Inflammatory macrophage treated with lipopolysaccharide for 4 hours (primary cell): Measurements from ENCODE around the gene CD163.
A peak's percentile ranks its signal among the peaks of the same experiment; 100 is the strongest.
"Not testable (repeated sequence)": the region's sequence is repeated elsewhere in the genome, so short reads cannot be mapped to it uniquely, and the experiment has no call there.

Experiments used
- DNase-seq: peaks from one replicate; pipeline ENCODE4 v3.0.0-alpha.2; 2020

Gene CD163

DNA sequence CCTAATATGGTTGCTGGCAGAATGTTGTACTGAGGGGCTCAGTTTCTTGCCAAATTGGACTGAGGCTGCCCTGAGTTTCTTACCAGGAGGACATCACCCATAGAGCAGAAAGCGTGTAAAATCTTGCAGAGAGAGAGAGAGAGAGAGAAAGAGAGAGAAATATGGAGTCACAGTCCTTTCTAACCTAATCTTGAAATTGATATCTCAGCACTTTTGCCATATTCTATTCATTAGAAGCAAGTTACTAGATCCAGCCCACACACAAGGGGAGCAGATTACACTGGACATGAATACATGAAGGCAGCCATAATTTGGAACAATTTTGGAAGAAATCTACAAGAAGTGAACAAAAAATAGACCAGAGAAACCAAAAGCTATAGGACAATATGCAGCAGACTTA is 55.5 kb downstream of the CD163 start:
- DNase-seq, result no peak

DNA sequence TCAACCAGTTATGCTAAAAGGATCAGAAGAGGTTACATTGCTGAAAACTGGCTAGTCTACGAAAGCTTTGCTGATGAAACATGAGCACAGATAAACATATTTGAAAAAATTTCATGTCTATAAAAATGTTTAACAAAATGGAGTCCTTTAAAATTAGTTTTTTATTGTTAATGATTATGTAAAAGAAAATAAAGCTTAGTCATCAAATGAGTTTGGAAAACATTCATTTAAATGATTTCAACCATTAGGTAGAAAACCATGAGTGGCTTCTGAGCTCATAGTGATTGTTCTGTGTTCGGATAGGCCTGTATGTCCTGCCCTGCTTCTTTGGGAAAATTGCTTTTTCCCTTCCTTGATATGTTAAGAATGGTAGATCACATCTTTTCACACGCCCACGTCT is 59.0 kb downstream of the CD163 start:
- no peak for DNase-seq

DNA sequence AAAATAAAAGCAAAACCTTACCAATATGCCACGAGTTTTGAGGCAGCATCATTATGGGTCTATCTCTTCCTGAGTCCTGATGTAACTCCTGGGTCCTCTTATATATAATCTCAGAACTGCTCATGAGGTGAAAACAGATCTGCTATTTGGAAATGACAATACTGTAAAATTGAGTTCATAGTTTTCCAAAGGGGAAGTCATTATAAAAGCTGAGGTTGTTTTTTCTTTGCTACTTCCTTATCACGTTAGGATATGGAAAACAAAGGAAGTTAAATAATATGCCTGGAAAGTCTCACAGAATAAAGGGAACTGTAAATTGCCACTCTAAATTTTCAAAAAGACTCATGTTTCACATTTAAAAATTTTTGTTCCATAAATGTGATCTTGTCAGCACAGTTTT is 59.5 kb downstream of the CD163 start, which contains the start of gene CD163L1:
Gene CD163L1, minus strand, starts transcription at position 78 of the 400 bp plus-strand sequence. Its CDS starts 26 bp downstream, at position 52.
- DNase-seq, result peak; percentile 49

DNA sequence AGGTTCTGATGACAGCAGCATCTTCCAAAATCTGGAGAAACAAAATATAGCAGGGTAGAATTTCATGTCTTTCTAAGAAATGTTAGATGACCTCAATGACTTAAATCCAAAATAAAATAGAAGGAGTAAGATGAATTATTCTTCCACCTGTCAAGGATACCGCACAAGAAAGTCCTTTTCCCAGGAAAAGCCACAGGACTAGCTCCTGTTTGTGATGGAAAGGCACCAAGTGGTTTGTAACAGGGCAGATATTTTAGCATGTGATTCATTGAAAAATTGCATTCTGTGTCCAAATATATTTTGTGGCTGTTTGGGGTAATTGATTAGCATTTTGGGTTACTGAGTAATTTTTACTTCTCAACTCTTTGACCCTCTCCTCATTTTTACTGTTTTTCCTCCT is 62.4 kb downstream of the CD163 start:
- no peak for DNase-seq

DNA sequence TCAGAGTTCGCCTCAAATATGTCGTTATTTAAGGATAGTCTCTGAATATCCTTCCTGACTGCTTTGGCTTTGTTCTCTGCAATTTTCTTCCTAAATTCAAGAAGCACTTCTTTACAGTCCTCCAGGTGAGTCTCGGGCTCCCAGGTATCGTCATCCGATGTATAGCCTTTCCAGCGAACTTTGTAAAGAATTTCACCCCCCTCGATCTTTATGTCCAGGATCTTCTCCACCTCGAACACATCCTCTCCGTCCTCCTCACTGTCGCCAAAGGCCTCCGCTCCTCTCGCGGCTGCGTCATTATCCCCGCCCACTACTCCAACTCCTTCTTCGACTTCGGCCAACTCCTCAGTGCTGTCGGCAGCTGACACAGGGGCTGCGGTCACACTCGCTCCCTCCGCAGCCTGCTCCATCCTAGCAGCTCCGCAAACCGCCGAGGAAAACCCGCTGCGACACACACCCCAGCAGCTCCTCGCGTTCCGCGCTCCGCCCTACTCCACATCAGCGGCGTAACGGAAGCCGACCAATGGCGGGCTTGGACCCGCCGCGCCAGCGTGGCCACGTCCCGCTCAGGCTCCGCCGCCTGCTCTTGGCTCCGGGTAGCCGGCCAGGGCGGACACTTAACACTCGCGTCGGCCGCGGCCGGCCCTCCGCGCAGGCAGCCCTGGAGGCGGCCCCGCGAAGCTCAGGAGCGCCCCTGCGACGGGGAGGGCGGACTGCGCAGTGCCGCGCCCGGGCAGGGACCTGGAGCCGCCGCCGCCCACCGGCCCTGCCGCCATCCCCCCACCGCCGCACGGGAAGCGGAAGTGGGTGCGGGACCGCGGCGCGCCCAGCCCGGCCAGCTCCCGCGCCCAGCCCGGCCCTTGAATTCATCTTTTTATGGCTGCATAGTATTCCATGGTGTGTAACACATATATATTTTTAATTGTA is 63.7 kb downstream of the CD163 start:
- peak; percentile 73 for DNase-seq

DNA sequence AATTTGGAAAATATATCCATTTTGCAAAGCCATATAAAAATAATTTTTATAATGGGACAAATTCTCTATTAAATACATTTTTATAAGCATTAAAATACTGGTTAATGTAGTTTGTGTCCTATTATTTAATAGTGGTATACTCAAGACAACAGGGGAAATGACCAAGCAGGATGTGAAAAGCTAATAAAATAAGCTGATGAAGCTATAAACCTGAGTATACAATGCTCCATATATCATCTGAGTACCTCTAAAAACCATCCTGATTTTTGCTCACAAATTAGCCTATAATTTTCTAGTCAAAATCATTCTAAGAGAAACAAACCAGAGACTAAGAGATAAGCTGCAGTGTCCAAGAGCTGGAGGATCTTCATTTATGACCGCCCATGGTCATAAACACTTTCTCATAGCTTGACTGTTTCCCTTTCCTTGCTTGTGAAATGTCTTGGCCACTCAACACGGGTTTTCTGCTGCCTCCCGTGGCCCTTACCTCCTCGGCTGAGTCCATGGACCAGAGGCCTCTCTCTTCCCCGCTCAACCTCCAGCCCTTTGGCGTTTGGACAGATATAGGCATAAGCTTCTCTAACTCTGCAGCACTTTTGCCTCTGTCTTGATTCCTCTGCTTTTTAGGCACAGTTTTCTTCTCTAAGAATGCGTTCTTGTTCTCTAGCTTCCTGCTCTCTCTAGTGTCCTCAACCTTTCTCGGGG is 65.1 kb downstream of the CD163 start:
- not testable (repeated sequence) for DNase-seq

DNA sequence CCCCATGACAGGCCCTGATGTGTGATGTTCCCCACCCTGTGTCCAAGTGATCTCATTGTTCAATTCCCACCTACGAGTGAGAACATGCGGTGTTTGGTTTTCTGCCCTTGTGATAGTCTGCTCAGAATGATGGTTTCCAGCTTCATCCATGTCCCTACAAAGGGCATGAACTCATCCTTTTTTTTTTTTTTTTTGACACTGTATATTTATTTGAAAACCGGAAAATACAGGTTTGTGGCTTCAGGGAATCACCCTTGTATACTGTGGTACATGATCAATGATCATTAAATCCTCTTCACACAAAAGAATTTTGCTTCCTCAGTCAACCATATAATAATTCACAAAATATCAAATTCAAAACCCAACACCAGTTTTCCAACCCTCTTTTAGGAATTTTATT is 66.1 kb downstream of the CD163 start:
- DNase-seq, result not testable (repeated sequence)

DNA sequence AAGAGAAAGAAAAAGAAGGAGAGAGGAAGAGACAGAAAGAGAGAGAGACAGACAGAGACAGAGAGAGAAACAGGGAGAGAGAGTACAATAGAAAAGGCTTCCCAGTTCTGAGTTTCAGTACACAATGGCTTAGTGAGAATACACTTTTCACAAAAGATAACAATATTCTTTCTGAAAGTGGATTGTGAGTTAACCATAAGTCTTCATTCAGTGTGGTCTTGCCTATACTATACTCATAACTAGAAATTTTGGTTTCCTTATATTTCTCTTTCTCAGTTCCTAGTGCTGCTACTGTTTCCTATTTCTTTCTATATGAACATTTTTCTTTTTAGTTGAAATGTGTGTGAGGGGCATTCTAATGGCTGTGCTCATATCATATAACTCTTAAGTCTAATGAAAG is 68.9 kb downstream of the CD163 start:
- DNase-seq, result no peak

DNA sequence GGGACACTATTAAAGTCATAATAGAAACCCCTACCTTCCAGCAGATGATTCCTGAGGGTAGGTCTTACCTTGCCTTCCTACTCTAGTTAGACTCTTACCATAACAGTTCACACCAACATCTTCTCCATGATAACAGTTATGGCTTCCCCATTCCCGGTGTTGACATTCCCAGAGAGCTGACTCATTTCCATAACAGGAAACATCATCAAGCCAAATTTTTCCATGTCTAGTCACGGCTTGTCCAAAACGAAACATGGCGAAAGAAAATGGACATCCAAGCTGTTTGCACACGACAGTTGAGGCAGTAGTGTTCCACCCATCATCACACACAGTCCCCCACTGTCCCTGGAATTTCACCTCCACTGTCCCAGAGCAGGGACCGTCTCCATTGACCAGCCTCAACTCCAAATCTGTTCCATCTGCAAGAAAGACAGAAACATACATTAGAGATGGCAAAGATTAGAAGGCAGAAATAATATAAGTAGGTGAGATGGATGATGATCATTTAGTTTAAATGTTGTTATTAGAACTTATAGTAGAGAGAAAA is 70.2 kb downstream of the CD163 start:
- DNase-seq, result no peak

DNA sequence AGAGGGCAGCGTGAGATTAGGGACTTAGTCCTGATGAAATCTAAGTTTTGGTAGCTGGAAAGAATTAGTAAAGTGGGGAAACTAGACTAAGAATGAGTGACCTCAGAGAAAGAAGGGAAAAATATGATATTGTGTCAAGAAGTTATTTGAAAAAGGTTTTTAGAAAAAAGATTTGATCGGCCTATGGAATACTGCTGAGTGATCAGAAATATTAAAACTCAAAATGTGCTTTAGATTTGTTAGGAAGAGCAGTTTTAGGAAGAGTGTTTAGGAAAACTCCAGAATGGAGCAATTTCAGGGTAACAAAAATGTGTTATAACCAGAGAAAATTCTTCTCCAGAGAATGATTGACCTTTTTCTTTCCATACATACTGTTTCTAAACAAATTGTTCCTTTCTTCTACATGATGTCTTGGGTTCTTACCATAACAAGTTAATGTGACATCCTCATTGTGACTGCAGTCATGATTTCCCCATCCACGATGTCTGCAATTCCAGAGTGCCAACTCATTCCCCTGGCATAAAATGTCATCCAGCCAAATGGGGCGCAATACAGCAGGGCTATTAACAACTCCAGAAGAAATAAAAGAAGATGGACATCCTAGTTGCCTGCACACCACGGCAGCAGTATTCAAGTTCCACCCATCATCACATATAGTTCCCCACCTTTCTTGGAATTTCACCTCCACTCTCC is 71.4 kb downstream of the CD163 start:
- no peak for DNase-seq
